ENCODE measurements around the gene TXNDC5.

GRCh38 chr6:7911345-7911725 is 747 bp upstream of the TXNDC5 start:
- TF ChIP-seq POLR2AphosphoS5 (IDR thresholded peaks at IDR 0.05) (no peak), POLR2A (IDR thresholded peaks at IDR 0.05) (no peak), CTCF (IDR thresholded peaks at IDR 0.05) (no peak)

Data from transverse colon (tissue), 4 donors.